SK-N-SH (cell line): Measurements from ENCODE around the gene MUC2.

ENCODE experiments used
- CTCF ChIP-seq: fragments of 200-600 bp; sonication (generic); IDR thresholded peaks from 2 replicates; pipeline ENCODE4 v1.6.1; 2017; ENCODE audit warnings: antibody characterized with exemption, mild to moderate bottlenecking, moderate library complexity
- EP300 ChIP-seq, 2 experiments: IDR thresholded peaks; 2 replicates each; pipeline versions ENCODE4 v1.4.0 to v1.6.1; 2012; ENCODE audit warnings: borderline replicate concordance in 1 of 2, low read depth in 1 of 2, low read length in 1 of 2
- POLR2AphosphoS5 ChIP-seq: IDR thresholded peaks from 2 replicates; pipeline ENCODE4 v1.6.1; 2012; ENCODE audit warnings: low read depth, low read length
- TAF1 ChIP-seq: IDR thresholded peaks from 2 replicates; pipeline ENCODE4 v1.6.1; 2012; ENCODE audit warnings: low read depth, mild to moderate bottlenecking, low read length, moderate library complexity, borderline replicate concordance
- YY1 ChIP-seq: IDR thresholded peaks from 2 replicates; pipeline ENCODE4 v1.4.0; 2012; ENCODE audit warnings: low read depth, mild to moderate bottlenecking
- ZBTB33 ChIP-seq: IDR thresholded peaks from 2 replicates; pipeline ENCODE4 v1.4.0; 2012; ENCODE audit warnings: low read depth, borderline replicate concordance

- no peak for TF ChIP-seq TAF1
- no peak for TF ChIP-seq EP300 (IDR thresholded peaks at IDR 0.05; ENCODE audit: borderline replicate concordance in 1 of 2, low read depth in 1 of 2, low read length in 1 of 2)
- no peak for TF ChIP-seq CTCF
- no peak for TF ChIP-seq ZBTB33
- TF ChIP-seq POLR2AphosphoS5: no peak
- TF ChIP-seq YY1: no peak
These were observed 11.8 kb downstream of the MUC2 start for GRCh38 chr11:1086171-1087102.
